ENCODE data around the gene PRKCE. TPM values are rescaled to one million over a fixed set of nuclear protein-coding genes. Genes with fewer than 3 reads are reported as not detected.
"Not testable (repeated sequence)": the region's sequence is repeated elsewhere in the genome, so short reads cannot be mapped to it uniquely, and the experiment has no call there.

Gene PRKCE
- total RNA-seq, 1 experiment from 2014 or later: 14.0 TPM

DNA sequence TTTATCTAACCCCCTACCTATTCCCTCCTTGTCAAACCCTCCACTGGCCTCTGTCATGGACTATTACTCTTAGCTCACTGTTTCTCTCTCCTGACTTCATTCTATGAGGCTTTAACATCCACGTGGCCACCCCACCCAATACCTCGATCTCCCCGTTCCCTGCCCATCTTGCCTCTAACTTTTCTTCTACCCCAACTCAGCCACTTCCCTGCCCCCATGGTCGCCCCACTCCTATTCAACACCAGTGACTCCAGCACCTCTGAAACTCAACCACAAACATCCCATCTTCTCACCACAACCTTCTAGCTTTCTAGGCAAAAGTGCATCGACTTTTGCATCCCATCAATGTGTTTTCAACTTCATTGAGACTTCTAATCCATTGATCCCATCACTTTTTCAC, 551.5 kb downstream of the PRKCE start:
- Histone ChIP-seq H3K9me3 (ENCODE audit: control insufficient read depth, insufficient read depth, low read depth, low read length) (no peaks in the 10 kb centered on the region), H3K4me3 (ENCODE audit: low read depth in 2 of 2, low read length in 2 of 2) (no peak overlapping the region), H3K4me1 (ENCODE audit: control insufficient read depth, insufficient read depth, low read length) (no peaks in the 10 kb centered on the region), H3K27ac (ENCODE audit: low read length) (no peak overlapping the region), H3K36me3 (ENCODE audit: control insufficient read depth, insufficient read depth, low read length) (no peaks in the 10 kb centered on the region), H3K27me3 (ENCODE audit: control insufficient read depth, insufficient read depth, low read length) (no peaks in the 10 kb centered on the region; the same call in 1 of the 2 replicates)
- DNase-seq (ENCODE audit: low read depth, low spot score) (no peak), ATAC-seq (no peak)
- no TSS peak for BruUV-seq (replicated peaks)
- TF ChIP-seq TCF7L2 (IDR thresholded peaks at IDR 0.05; ENCODE audit: low read depth, low read length): no peak
- no peak for TF ChIP-seq SIN3A (IDR thresholded peaks at IDR 0.05; ENCODE audit: borderline replicate concordance, insufficient read depth, low read depth, low read length)
- TF ChIP-seq, protein P1, sequence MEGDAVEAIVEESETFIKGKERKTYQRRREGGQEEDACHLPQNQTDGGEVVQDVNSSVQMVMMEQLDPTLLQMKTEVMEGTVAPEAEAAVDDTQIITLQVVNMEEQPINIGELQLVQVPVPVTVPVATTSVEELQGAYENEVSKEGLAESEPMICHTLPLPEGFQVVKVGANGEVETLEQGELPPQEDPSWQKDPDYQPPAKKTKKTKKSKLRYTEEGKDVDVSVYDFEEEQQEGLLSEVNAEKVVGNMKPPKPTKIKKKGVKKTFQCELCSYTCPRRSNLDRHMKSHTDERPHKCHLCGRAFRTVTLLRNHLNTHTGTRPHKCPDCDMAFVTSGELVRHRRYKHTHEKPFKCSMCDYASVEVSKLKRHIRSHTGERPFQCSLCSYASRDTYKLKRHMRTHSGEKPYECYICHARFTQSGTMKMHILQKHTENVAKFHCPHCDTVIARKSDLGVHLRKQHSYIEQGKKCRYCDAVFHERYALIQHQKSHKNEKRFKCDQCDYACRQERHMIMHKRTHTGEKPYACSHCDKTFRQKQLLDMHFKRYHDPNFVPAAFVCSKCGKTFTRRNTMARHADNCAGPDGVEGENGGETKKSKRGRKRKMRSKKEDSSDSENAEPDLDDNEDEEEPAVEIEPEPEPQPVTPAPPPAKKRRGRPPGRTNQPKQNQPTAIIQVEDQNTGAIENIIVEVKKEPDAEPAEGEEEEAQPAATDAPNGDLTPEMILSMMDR (IDR thresholded peaks at IDR 0.05): no peak
- TF ChIP-seq POLR2AphosphoS5 (IDR thresholded peaks at IDR 0.05; ENCODE audit: low read depth, low read length): no peak
- TF ChIP-seq REST (IDR thresholded peaks at IDR 0.05; ENCODE audit: insufficient read depth in 1 of 2, low read depth in 2 of 2, low read length in 1 of 2): no peak
- CTCF ChIA-PET: no interaction called here
- in situ Hi-C loops (cut with HindIII; ENCODE audit: low pct_unique_long_range_greater_than_20kb, low sequenced_read_pairs): no loop called here
- intact Hi-C loops (cut with micrococcal nuclease; ENCODE audit: unreplicated experiment): no loop called here
- POLR2A ChIA-PET: no interaction called here

DNA sequence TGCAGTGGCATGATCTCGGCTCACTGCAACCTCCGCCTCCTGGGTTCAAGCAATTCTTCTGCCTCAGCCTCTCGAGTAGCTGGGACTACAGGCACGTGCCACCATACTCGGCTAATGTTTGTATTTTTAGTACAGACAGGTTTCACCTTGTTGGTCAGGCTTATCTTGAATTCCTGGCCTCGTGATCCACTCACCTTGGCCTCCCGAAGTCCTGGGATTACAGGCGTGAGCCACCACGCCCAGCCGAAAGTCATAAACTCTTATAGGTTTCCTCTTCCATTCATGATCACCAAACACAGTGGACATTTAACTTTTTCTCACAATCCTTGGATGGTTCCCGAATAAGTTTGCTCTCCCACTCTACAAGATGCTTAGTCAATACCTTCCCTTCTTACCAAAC, 552.2 kb downstream of the PRKCE start:
- ATAC-seq; BruUV-seq (replicated peaks); DNase-seq (ENCODE audit: low read depth, low spot score); in situ Hi-C loops (cut with HindIII; ENCODE audit: low pct_unique_long_range_greater_than_20kb, low sequenced_read_pairs); H3K4me1 ChIP-seq (ENCODE audit: control insufficient read depth, insufficient read depth, low read length); H3K27ac ChIP-seq (ENCODE audit: low read length); H3K4me3 ChIP-seq (ENCODE audit: low read depth in 2 of 2, low read length in 2 of 2); CTCF ChIA-PET; intact Hi-C loops (cut with micrococcal nuclease; ENCODE audit: unreplicated experiment); H3K27me3 ChIP-seq (ENCODE audit: control insufficient read depth, insufficient read depth, low read length); H3K9me3 ChIP-seq (ENCODE audit: control insufficient read depth, insufficient read depth, low read depth, low read length); POLR2A ChIA-PET; H3K36me3 ChIP-seq (ENCODE audit: control insufficient read depth, insufficient read depth, low read length): not testable (repeated sequence)

DNA sequence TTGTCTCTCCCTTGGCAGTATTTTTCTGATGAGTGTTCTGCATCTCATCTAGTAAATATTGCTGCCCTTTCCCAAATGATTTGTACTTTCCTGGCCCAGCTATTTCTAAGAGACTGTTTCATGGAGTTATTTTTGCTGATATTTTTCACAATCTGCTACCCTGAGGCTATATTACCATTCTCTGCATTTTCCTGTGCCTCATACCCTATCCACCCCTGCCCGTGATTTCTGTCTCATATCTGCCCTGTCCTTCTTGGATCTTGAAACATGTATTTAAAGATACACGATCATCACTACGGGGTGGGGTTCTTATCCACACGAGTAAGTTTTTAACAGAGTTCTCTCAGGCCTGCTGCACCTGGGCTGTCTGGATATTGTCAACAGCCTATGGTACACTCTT, 556.1 kb downstream of the PRKCE start:
- intact Hi-C loops (cut with micrococcal nuclease; ENCODE audit: unreplicated experiment): no loop called here
- Histone ChIP-seq H3K36me3 (ENCODE audit: control insufficient read depth, insufficient read depth, low read length) (no peaks in the 10 kb centered on the region), H3K4me1 (ENCODE audit: control insufficient read depth, insufficient read depth, low read length) (no peaks in the 10 kb centered on the region), H3K27me3 (ENCODE audit: control insufficient read depth, insufficient read depth, low read length) (no peaks in the 10 kb centered on the region; the same call in 1 of the 2 replicates), H3K9me3 (ENCODE audit: control insufficient read depth, insufficient read depth, low read depth, low read length) (0 out of 2 replicates have a peak, but pooled peaks cover 3% of the 10 kb centered on the region), H3K27ac (ENCODE audit: low read length) (no peak overlapping the region), H3K4me3 (ENCODE audit: low read depth in 2 of 2, low read length in 2 of 2) (no peak overlapping the region)
- POLR2A ChIA-PET: interaction anchor here (0.7 kb wide), 1 partner anchor 82 kb away, joined by 3 read pairs; no protein-coding TSS in a partner anchor
- CTCF ChIA-PET: no interaction called here
- in situ Hi-C loops (cut with HindIII; ENCODE audit: low pct_unique_long_range_greater_than_20kb, low sequenced_read_pairs): no loop called here
- ATAC-seq (no peak), DNase-seq (ENCODE audit: low read depth, low spot score) (no peak)
- BruUV-seq (replicated peaks): no TSS peak
- TF ChIP-seq TCF7L2 (IDR thresholded peaks at IDR 0.05; ENCODE audit: low read depth, low read length): no peak
- TF ChIP-seq POLR2AphosphoS5 (IDR thresholded peaks at IDR 0.05; ENCODE audit: low read depth, low read length): no peak
- no peak for TF ChIP-seq REST (IDR thresholded peaks at IDR 0.05; ENCODE audit: insufficient read depth in 1 of 2, low read depth in 2 of 2, low read length in 1 of 2)
- TF ChIP-seq, protein P1 (IDR thresholded peaks at IDR 0.05): no peak
